ENCODE measurements around the gene TMEM205.
A peak's percentile ranks its signal among the peaks of the same experiment; 100 is the strongest.

TMEM205 gene

GRCh38 chr19:11365557-11366117, 19.6 kb upstream of the TMEM205 start:
- H3K9ac ChIP-seq (ENCODE audit: low read length), result no peak overlapping the region
- no peak overlapping the region for H3K27ac ChIP-seq (ENCODE audit: low read depth, low read length)
- H3K4me1 ChIP-seq (ENCODE audit: control insufficient read depth, insufficient read depth, low read length), result peaks cover 6% of the 10 kb centered on the region; the same call in 1 of the 2 replicates
- peaks cover 5% of the 10 kb centered on the region for H3K36me3 ChIP-seq (ENCODE audit: control insufficient read depth, insufficient read depth, low read length)
- peaks cover 8% of the 10 kb centered on the region for H3K27me3 ChIP-seq (ENCODE audit: control insufficient read depth, insufficient read depth, low read length)
- H3K4me3 ChIP-seq (ENCODE audit: low read depth, low read length), result no peak overlapping the region
- no peaks in the 10 kb centered on the region for H3K9me3 ChIP-seq (ENCODE audit: control insufficient read depth, insufficient read depth, low read depth, low read length)

DNA sequence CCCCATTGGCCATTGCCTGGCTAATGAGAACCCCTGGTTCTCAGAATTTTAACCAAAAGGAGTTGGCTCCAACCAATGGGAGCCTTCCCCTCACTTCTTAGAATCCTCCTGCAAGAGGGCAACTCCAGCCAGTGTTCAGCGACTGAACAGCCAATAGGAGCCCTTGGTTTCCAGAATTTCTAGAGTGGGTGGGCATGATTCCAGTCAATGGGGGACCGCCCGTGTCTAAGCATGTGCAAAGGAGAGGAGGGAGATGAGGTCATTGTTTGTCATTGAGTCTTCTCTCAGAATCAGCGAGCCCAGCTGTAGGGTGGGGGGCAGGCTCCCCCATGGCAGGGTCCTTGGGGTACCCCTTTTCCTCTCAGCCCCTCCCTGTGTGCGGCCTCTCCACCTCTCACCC, 18.9 kb upstream of the TMEM205 start:
- Histone ChIP-seq H3K9ac (ENCODE audit: low read length) (no peak overlapping the region), H3K4me1 (ENCODE audit: control insufficient read depth, insufficient read depth, low read length) (peaks cover 6% of the 10 kb centered on the region; the same call in 1 of the 2 replicates), H3K9me3 (ENCODE audit: control insufficient read depth, insufficient read depth, low read depth, low read length) (no peaks in the 10 kb centered on the region), H3K27me3 (ENCODE audit: control insufficient read depth, insufficient read depth, low read length) (peaks cover 13% of the 10 kb centered on the region), H3K4me3 (ENCODE audit: low read depth, low read length) (no peak overlapping the region), H3K36me3 (ENCODE audit: control insufficient read depth, insufficient read depth, low read length) (peaks cover 5% of the 10 kb centered on the region), H3K27ac (ENCODE audit: low read depth, low read length) (no peak overlapping the region)

GRCh38 chr19:11364296-11364904, 18.3 kb upstream of the TMEM205 start:
- Histone ChIP-seq H3K27ac (ENCODE audit: low read depth, low read length) (no peak overlapping the region), H3K9ac (ENCODE audit: low read length) (no peak overlapping the region), H3K27me3 (ENCODE audit: control insufficient read depth, insufficient read depth, low read length) (peaks cover 16% of the 10 kb centered on the region), H3K4me3 (ENCODE audit: low read depth, low read length) (no peak overlapping the region), H3K36me3 (ENCODE audit: control insufficient read depth, insufficient read depth, low read length) (peaks cover 5% of the 10 kb centered on the region), H3K9me3 (ENCODE audit: control insufficient read depth, insufficient read depth, low read depth, low read length) (no peaks in the 10 kb centered on the region), H3K4me1 (ENCODE audit: control insufficient read depth, insufficient read depth, low read length) (peaks cover 6% of the 10 kb centered on the region; the same call in 1 of the 2 replicates)

DNA sequence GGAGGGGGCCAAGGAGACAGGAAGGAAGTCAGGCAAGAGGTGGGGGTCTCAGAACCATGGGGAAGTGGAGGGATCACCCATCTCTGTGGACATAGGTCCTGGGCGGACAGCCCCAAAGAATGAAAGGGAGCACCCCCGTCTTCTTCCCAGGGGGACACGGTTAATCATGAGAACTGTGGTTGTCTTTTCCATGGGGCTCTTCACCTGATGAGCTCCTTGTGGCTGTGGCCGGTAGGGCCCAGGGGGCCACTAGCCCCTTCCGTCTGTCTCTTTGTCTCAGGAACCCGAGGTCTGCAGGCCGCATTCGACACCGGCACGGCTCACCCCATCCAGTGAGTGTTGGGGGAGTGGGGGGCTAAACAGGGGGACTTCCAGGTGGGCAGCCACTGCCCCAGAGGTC, 17.8 kb upstream of the TMEM205 start:
- Histone ChIP-seq H3K4me1 (ENCODE audit: control insufficient read depth, insufficient read depth, low read length) (peaks cover 6% of the 10 kb centered on the region; the same call in 1 of the 2 replicates), H3K9ac (ENCODE audit: low read length) (no peak overlapping the region), H3K36me3 (ENCODE audit: control insufficient read depth, insufficient read depth, low read length) (peaks cover 5% of the 10 kb centered on the region), H3K9me3 (ENCODE audit: control insufficient read depth, insufficient read depth, low read depth, low read length) (no peaks in the 10 kb centered on the region), H3K27ac (ENCODE audit: low read depth, low read length) (no peak overlapping the region), H3K4me3 (ENCODE audit: low read depth, low read length) (no peak overlapping the region), H3K27me3 (ENCODE audit: control insufficient read depth, insufficient read depth, low read length) (peaks cover 21% of the 10 kb centered on the region)

DNA sequence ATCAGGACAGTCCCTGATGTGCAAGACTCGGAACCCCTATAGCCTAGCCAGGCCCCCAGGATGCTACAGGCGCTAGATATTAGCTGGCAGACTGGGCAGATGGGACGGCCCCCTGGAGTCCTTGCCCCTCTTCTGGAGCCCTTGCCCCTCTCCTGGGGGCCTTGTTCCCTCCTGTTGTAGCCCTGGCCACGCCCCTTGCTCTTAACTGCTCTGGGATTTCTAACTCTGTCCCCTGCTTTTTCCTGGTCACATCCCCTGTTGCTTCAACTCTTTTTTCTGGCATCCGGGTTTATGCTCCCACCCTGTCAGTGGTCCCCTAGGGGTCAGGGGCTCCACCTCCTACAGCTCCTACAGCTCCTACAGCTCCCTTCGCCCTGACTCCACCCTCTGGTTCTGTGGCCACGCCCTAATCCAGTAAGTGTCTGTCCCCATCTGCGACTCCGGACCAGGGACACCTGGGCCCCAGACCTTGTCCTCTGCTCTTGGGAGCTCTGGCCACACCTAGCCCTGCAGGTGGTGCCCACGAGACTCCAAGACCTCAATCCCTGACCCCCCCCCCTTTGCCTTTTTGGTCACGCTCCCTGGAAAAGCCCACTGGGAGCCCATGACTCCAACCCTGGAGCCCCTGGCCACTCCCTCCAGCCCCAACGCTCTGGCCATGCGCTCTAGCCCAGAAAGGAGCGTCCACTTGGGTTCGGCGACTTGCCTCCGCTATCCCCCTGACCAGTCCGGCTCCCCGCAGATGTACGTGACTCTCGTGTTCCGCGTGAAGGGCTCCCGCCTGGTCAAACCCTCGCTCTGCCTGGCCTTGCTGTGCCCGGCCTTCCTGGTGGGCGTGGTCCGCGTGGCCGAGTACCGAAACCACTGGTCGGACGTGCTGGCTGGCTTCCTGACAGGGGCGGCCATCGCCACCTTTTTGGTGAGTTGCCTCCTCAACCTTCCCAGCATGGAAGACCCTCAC, 16.0 kb upstream of the TMEM205 start:
- Histone ChIP-seq H3K9me3 (ENCODE audit: control insufficient read depth, insufficient read depth, low read depth, low read length) (no peaks in the 10 kb centered on the region), H3K27me3 (ENCODE audit: control insufficient read depth, insufficient read depth, low read length) (peaks cover 36% of the 10 kb centered on the region), H3K4me1 (ENCODE audit: control insufficient read depth, insufficient read depth, low read length) (peaks cover 6% of the 10 kb centered on the region; the same call in 1 of the 2 replicates), H3K9ac (ENCODE audit: low read length) (no peak overlapping the region), H3K4me3 (ENCODE audit: low read depth, low read length) (peak overlapping the region; percentile 61), H3K36me3 (ENCODE audit: control insufficient read depth, insufficient read depth, low read length) (no peaks in the 10 kb centered on the region), H3K27ac (ENCODE audit: low read depth, low read length) (no peak overlapping the region)

- Histone ChIP-seq H3K27ac (ENCODE audit: low read depth, low read length) (no peak overlapping the region), H3K27me3 (ENCODE audit: control insufficient read depth, insufficient read depth, low read length) (peaks cover 44% of the 10 kb centered on the region), H3K9ac (ENCODE audit: low read length) (no peak overlapping the region), H3K9me3 (ENCODE audit: control insufficient read depth, insufficient read depth, low read depth, low read length) (no peaks in the 10 kb centered on the region), H3K4me1 (ENCODE audit: control insufficient read depth, insufficient read depth, low read length) (peaks cover 6% of the 10 kb centered on the region; the same call in 1 of the 2 replicates), H3K4me3 (ENCODE audit: low read depth, low read length) (peak overlapping the region; percentile 61), H3K36me3 (ENCODE audit: control insufficient read depth, insufficient read depth, low read length) (no peaks in the 10 kb centered on the region)
Measured at GRCh38 chr19:11361037-11361770, 15.1 kb upstream of the TMEM205 start.

- H3K36me3 ChIP-seq (ENCODE audit: control insufficient read depth, insufficient read depth, low read length), result no peaks in the 10 kb centered on the region
- H3K27ac ChIP-seq (ENCODE audit: low read depth, low read length), result no peak overlapping the region
- peaks cover 10% of the 10 kb centered on the region; the same call in 1 of the 2 replicates for H3K4me1 ChIP-seq (ENCODE audit: control insufficient read depth, insufficient read depth, low read length)
Measured at GRCh38 chr19:11359421-11359820, 13.4 kb upstream of the TMEM205 start.

DNA sequence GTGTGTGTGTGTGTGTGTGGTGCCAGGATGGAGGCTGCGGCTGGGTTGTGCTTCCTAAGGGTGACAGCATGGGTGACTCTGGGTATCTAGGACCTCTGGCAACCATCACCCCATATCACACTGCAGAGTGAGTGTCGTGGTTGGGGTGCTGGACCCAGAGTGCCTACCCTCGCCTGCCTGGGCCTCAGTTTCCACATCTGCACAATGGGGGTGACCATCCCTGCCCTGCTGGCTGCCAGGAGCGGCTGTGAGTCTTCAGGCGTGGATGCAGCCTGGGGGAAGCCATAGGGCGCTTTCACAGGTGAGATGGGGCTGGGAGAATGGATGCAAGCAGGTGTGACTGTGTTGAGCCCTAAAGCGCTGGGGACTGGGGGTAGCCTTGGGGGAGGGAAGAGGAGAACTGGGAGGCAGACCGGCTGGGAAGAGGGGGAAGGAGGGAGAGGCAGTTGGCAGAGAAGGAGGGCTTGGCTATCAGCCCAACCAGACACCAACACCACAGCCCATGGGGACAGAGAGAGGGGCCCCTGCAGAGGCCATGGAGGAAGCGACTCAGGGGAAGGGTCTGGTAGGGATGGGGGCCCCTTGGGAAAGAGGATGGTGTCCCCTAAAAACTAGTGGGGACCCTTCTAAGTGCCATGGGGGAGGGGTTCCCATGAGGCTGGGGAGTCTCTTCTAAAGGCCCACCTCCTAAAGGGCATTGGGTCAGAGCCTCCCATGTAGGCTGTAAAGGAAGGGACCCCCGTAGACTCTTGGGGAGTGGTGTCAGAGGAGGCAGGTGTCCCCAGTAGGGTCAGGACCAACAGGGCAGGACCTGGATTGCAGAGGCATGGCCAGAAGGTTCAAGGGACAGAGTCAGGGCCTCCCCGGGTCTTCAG, 10.8 kb upstream of the TMEM205 start:
- no peak overlapping the region for H3K4me3 ChIP-seq (ENCODE audit: low read depth, low read length)

More at GRCh38 chr19:11359421-11359820, 13.4 kb upstream of the TMEM205 start:
- Histone ChIP-seq H3K9me3 (ENCODE audit: control insufficient read depth, insufficient read depth, low read depth, low read length) (no peaks in the 10 kb centered on the region), H3K9ac (ENCODE audit: low read length) (no peak overlapping the region), H3K4me3 (ENCODE audit: low read depth, low read length) (no peak overlapping the region), H3K27me3 (ENCODE audit: control insufficient read depth, insufficient read depth, low read length) (peaks cover 51% of the 10 kb centered on the region)

DNA sequence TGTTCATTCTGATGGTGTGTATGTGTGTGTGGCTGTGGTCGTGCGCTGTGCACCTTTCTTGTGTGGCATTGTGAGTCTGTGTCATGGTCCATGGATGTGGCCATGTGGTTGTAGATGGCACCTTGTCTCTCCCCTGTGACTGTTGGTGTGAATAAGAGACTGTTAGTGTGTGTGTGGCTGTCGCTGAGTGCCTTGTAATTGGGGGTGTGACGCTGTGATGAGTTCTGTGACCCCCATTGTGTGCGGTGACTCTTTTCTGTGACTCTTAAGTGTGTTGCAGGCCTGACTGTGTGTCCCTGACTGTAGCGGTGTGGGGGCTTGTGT, 10.0 kb upstream of the TMEM205 start:
- Histone ChIP-seq H3K4me3 (ENCODE audit: low read depth, low read length) (peak overlapping the region; percentile 46), H3K4me1 (ENCODE audit: control insufficient read depth, insufficient read depth, low read length) (peaks cover 6% of the 10 kb centered on the region; the same call in 1 of the 2 replicates), H3K9ac (ENCODE audit: low read length) (no peak overlapping the region), H3K9me3 (ENCODE audit: control insufficient read depth, insufficient read depth, low read depth, low read length) (no peaks in the 10 kb centered on the region), H3K27ac (ENCODE audit: low read depth, low read length) (no peak overlapping the region), H3K27me3 (ENCODE audit: control insufficient read depth, insufficient read depth, low read length) (peaks cover 47% of the 10 kb centered on the region), H3K36me3 (ENCODE audit: control insufficient read depth, insufficient read depth, low read length) (no peaks in the 10 kb centered on the region)

More for the DNA sequence above, 10.8 kb upstream of the TMEM205 start:
- Histone ChIP-seq H3K27me3 (ENCODE audit: control insufficient read depth, insufficient read depth, low read length) (peaks cover 51% of the 10 kb centered on the region), H3K36me3 (ENCODE audit: control insufficient read depth, insufficient read depth, low read length) (no peaks in the 10 kb centered on the region), H3K9ac (ENCODE audit: low read length) (no peak overlapping the region), H3K4me1 (ENCODE audit: control insufficient read depth, insufficient read depth, low read length) (peaks cover 8% of the 10 kb centered on the region; the same call in 1 of the 2 replicates), H3K27ac (ENCODE audit: low read depth, low read length) (no peak overlapping the region), H3K9me3 (ENCODE audit: control insufficient read depth, insufficient read depth, low read depth, low read length) (no peaks in the 10 kb centered on the region)
